ENCODE measurements around the gene HIRIP3. TPM values are rescaled to one million over a fixed set of nuclear protein-coding genes. Genes with fewer than 3 reads are reported as not detected.

The HIRIP3 gene
- total and polyA plus RNA-seq, 2 of the 4 experiments (the other 2 are of a cell fraction): 5.0 to 10.5 TPM

GRCh38 chr16:29975811-29976511 lies 19.5 kb downstream of the HIRIP3 start:
- H4K8ac ChIP-seq (ENCODE audit: low read depth in 2 of 2, low read length in 2 of 2): no peak overlapping the region
- dilution Hi-C loops (cut with HindIII; ENCODE audit: low sequenced_read_pairs, unreplicated experiment) (no loop called here), intact Hi-C loops (cut with micrococcal nuclease) (no loop called here), in situ Hi-C loops (cut with MboI; ENCODE audit: low sequenced_read_pairs) (no loop called here)
- H3K9me3 ChIP-seq (ENCODE audit: control insufficient read depth, insufficient read depth, low read length): no peaks in the 10 kb centered on the region
- no peak overlapping the region for H3K27ac ChIP-seq (ENCODE audit: insufficient read depth, low read length)
- no peak overlapping the region for H2BK5ac ChIP-seq (ENCODE audit: low read depth, low read length, poor library complexity, severe bottlenecking)
- H2BK120ac ChIP-seq (ENCODE audit: low read depth, low read length): no peak overlapping the region
- H4K5ac ChIP-seq (ENCODE audit: low read depth, low read length): no peak overlapping the region
- peak overlapping the region; percentile 69 for H3K4me3 ChIP-seq (ENCODE audit: insufficient read depth, low read depth, low read length)
- ChIA-PET CTCF (no interaction called here), POLR2A (ENCODE audit: unreplicated experiment) (interaction anchor here (0.5 kb wide), 1 partner anchor 1069 kb away, joined by 3 read pairs; no protein-coding TSS in a partner anchor)
- 0 out of 2 replicates have a peak overlapping the region, but pooled peaks have one; percentile 5 for H3K14ac ChIP-seq (replicated peaks; ENCODE audit: low read depth, low read length)
- H3K9me1 ChIP-seq (ENCODE audit: insufficient read depth, low read length): peaks cover 28% of the 10 kb centered on the region
- H2AFZ ChIP-seq (replicated peaks; ENCODE audit: low read length, poor library complexity): no peak overlapping the region
- no peak for ATAC-seq (ENCODE audit: low read depth)
- no peak overlapping the region for H2BK20ac ChIP-seq (ENCODE audit: low read depth, low read length)
- no peak overlapping the region for H4K91ac ChIP-seq (ENCODE audit: insufficient read depth, low read depth, low read length)
- H3K27me3 ChIP-seq (ENCODE audit: control insufficient read depth, insufficient read depth, low read length): no peaks in the 10 kb centered on the region
- BruUV-seq (replicated peaks): no TSS peak
- peaks cover 44% of the 10 kb centered on the region for H4K20me1 ChIP-seq (ENCODE audit: insufficient read depth, low read length)
- H3K18ac ChIP-seq (ENCODE audit: low read depth, low read length): no peak overlapping the region
- H3K4ac ChIP-seq (ENCODE audit: low read depth, low read length): no peak overlapping the region
- peaks cover 7 to 67% of the 10 kb centered on the region in 2 experiments for H3K79me1 ChIP-seq (ENCODE audit: low read depth in 1 of 2, low read length in 2 of 2)
- H2AK5ac ChIP-seq (ENCODE audit: low read depth, low read length): no peak overlapping the region
- H3K56ac ChIP-seq (ENCODE audit: extremely low read depth, insufficient read depth, low read length): no peak overlapping the region
- H3K23ac ChIP-seq (ENCODE audit: low read depth, low read length): peak overlapping the region; percentile 99
- DNase-seq: no peak
- peaks cover 13% of the 10 kb centered on the region; the same call in 1 of the 2 replicates for H3K4me1 ChIP-seq (ENCODE audit: control insufficient read depth, insufficient read depth, low read length)
- H3K4me2 ChIP-seq (ENCODE audit: low read depth, low read length): peak overlapping the region; percentile 91
- no peak overlapping the region for H2AK9ac ChIP-seq (replicated peaks; ENCODE audit: low read depth, low read length, poor library complexity)
- peaks cover 32% of the 10 kb centered on the region for H3K36me3 ChIP-seq (ENCODE audit: control insufficient read depth, insufficient read depth, low read length)
- H2BK15ac ChIP-seq (ENCODE audit: low read depth, low read length): no peak overlapping the region
- WGBS, 2 experiments (ENCODE audit: extremely low coverage in 2 of 2, insufficient read length in 1 of 2): 40% methylated on average over 1 of the region's 6 CpGs; no CpG with 5 or more reads in 1 of the 2 experiments
- peak overlapping the region; percentile 94 for H3K9ac ChIP-seq (ENCODE audit: low read depth, low read length)
- TF ChIP-seq CTCF (conservative IDR thresholded peaks at IDR 0.05; ENCODE audit: low read depth, low read length) (no peak), MXI1 (IDR thresholded peaks at IDR 0.05; ENCODE audit: borderline replicate concordance, low read depth, low read length) (no peak), FOS (IDR thresholded peaks at IDR 0.05; ENCODE audit: low read depth, low read length) (no peak), RFX5 (IDR thresholded peaks at IDR 0.05; ENCODE audit: low read depth, low read length) (no peak), RAD21 (IDR thresholded peaks at IDR 0.05; ENCODE audit: low read length) (no peak), NFE2L2 (IDR thresholded peaks at IDR 0.05; ENCODE audit: low read depth, low read length) (no peak), BHLHE40 (IDR thresholded peaks at IDR 0.05; ENCODE audit: low read depth, low read length) (no peak), CHD1 (IDR thresholded peaks at IDR 0.05; ENCODE audit: low read depth, low read length) (no peak), ELK1 (IDR thresholded peaks at IDR 0.05; ENCODE audit: borderline replicate concordance, low read depth, low read length) (no peak), MAFK (IDR thresholded peaks at IDR 0.05; ENCODE audit: low read depth, low read length) (no peak), RCOR1 (IDR thresholded peaks at IDR 0.05; ENCODE audit: insufficient replicate concordance, low read length) (no peak), CEBPB (IDR thresholded peaks at IDR 0.05; ENCODE audit: low read depth, low read length) (no peak), SMC3 (IDR thresholded peaks at IDR 0.05; ENCODE audit: low read depth, low read length) (no peak), POLR2A (IDR thresholded peaks at IDR 0.05; ENCODE audit: low read depth, low read length) (no peak), USF2 (IDR thresholded peaks at IDR 0.05; ENCODE audit: low read depth, low read length) (no peak)
